HTR-8/SVneo (cell line): ENCODE data around the gene ORAI2.
"Not testable (repeated sequence)": the region's sequence is repeated elsewhere in the genome, so short reads cannot be mapped to it uniquely, and the experiment has no call there.

ENCODE experiments used
- DNase-seq: peaks from one replicate; pipeline ENCODE4 v3.0.0; 2011; ENCODE audit warnings: low spot score, mixed read lengths; ENCODE audit not compliant: insufficient read length
- FAIRE-seq: peaks from 2 replicates; lab custom pipeline; 2011; peaks lifted over from hg19 to GRCh38; lab: Jason Lieb, UNC

Gene ORAI2

DNA sequence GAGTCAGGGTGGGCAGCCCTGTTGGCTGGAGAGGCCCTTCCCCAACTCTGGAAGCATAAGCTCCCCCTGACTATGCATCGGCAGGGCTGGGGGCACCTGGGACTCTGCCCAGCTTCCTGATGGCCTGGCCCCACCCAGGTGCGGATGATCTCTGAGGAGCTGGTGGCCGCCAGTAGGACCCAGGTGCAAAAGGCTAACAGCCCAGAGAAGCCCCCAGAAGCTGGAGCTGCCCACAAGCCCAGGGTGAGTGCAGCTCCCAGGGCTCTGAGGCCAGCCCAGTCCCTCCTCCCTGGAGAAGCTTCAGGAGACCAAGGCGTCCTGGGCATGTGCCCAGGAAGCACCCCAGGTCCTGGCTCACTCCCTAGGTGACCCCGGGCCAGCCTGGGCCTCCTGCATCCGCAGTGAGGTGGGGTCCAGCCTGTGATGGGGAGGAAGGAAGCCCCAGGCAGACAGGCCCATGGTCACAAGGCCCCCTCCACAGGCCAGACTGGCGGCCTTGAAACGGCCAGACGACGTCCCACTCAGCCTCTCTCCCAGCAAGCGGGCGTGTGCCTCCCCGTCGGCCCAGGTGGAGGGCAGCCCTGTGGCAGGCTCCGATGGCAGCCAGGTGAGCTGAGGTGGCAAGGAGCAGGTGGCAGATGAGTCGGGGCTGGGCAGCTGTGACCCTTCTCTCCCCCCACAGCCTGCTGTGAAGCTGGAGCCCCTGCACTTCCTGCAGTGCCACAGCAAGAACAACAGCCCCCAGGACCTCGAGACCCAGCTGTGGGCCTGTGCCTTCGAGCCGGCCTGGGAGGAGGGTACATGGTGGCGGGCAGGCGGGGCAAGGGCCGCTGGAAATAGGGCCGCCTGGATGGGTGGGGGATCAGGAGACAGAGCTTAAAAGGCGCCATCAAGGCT is 34.5 kb downstream of the ORAI2 start:
- no peak for FAIRE-seq
- no peak for DNase-seq

DNA sequence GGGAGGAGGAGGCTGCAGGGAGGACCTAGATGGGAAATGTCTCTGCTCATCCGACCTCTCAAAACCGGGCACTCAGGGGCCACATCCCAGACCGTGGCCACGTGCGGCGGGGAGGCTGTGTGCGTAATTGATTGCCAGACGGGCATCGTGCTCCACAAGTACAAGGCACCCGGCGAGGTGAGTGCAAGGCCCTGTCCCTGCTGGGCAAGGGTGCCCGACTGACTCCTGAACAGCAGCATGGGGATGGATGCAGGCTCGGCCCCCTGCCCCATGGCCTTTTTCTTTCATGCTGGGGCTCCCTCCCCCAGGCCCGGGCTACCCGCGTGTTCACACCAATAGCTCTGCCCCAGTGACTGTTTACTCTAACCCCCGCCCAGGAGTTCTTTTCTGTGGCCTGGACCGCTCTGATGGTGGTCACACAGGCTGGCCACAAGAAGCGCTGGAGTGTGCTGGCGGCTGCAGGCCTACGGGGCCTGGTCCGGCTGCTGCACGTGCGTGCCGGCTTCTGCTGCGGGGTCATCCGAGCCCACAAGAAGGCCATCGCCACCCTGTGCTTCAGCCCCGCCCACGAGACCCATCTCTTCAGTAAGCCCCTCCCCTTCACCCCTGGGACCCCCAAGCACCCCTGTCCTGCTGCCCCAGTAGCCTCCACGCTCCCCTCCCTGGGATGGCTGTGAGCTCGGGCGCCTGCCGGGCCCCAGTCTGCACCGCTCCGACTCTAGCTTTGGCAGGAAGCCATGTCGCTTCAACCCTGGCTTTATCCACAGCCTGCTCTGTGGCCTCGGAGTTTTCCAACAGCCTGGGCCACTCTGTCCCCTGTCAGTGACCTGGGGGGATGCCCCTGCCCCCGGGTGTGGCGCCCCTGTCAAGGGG is 35.3 kb downstream of the ORAI2 start:
- DNase-seq (no peak), FAIRE-seq (no peak)

DNA sequence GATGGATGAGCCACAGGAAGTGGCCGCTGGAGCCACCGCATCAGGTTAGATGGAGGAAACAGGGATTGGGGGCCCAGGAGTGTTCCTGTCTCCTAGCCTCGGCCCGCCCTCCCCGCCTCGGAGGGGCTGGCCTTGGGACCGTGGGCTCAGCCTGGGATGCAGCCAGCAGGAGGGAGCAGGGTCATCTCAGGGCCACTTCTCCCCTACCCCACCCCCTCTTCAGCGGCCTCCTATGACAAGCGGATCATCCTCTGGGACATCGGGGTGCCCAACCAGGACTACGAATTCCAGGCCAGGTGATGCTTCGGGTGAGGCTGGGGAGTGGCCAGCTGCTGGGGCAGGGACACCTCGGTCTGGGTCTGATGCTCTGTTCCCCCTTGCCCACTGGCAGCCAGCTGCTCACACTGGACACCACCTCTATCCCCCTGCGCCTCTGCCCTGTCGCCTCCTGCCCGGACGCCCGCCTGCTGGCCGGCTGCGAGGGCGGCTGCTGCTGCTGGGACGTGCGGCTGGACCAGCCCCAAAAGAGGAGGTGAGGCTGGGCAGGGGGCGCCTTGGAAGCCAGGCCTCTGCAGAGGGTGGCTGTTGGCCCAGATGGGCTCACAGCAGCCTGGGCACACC is 36.1 kb downstream of the ORAI2 start:
- no peak for FAIRE-seq
- DNase-seq: no peak

DNA sequence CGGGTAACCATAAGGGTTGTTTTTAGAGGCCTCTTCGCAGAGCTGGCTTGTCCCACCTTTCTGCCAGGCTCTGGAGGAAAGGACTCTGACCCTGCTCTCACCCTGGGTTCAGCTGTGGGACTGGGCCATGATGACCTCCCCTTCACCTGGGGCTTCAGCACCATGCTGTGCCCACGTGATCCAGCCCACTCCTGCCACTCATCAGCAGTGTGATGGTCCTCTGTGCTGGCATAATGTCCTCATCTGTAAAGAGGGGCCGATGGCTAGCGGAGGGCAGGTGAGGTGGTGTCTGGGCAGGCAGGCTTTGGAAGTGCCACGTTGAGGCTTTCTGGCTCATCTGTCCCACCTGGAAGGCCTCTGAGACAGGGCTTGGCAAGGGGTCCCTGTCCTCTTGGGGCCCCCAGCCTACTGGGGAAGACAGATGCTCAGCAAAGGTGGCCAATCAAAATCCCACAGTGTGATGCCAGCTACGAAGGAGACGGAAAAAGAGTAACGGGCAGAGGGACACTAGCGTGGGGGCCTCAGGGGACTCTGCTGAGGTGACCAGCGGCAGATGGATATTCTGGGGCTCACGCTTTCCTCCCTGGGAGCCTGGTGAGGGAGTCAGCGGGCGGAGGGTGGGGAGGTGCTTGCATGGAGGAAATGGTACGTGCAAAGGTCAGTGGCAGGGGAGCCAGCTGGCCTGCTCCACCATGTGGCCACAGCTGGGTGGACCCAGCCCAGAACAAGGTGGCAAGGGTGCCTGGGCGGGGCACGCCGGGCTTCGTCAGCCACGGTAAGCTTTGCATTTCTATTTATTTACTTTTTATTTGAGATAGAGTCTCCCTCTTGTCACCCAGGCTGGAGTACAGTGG is 36.8 kb downstream of the ORAI2 start:
- DNase-seq (no peak), FAIRE-seq (no peak)

DNA sequence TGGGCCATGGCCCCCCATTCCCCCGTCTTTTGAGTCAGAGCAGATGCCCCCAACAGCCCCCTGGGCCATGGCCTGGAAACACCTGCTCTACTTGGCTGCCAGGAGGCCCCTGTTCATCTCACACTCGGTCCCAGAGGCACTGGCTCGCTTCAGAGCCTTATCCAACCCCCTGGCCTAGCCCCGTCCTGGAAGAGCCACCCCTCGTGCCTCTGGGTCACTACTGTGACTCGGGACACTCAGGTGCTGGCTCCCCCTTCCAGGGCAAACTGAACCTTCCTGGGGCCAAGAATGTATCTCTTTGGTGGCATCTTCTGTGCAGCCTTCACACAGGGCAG is 38.4 kb downstream of the ORAI2 start:
- FAIRE-seq (no peak), DNase-seq (no peak)

DNA sequence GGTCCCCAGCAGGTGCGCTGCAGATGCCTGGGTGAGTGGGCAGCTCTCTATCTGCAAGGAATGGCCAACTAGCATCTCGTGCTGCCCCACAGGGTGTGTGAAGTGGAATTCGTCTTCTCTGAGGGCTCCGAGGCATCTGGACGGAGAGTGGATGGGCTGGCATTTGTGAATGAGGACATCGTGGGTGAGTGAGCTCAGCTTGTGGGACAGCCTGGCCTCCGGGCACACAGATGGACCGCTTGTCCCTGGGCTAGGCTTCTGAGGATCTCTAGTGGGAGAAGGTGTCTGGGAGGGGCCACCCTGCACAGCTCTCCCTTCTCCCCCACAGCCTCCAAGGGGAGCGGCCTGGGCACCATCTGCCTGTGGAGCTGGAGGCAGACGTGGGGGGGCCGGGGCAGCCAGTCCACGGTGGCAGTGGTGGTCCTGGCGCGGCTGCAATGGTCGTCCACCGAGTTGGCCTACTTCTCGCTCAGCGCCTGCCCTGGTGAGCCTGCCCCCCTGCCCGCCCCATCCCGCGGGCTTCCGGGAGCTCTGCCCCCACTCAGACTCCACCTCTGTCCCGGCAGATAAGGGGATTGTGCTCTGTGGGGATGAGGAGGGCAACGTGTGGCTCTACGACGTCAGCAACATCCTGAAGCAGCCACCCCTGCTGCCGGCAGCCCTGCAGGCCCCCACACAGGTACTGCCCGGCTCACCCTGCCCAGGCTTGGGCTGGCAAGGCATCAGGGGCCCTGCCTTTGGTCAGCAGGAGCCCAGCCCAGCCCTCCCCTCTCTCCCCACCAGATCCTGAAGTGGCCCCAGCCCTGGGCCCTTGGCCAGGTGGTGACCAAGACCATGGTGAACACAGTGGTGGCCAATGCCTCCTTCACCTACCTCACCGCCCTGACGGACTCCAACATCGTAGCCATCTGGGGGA is 39.0 kb downstream of the ORAI2 start:
- DNase-seq (no peak), FAIRE-seq (no peak)

DNA sequence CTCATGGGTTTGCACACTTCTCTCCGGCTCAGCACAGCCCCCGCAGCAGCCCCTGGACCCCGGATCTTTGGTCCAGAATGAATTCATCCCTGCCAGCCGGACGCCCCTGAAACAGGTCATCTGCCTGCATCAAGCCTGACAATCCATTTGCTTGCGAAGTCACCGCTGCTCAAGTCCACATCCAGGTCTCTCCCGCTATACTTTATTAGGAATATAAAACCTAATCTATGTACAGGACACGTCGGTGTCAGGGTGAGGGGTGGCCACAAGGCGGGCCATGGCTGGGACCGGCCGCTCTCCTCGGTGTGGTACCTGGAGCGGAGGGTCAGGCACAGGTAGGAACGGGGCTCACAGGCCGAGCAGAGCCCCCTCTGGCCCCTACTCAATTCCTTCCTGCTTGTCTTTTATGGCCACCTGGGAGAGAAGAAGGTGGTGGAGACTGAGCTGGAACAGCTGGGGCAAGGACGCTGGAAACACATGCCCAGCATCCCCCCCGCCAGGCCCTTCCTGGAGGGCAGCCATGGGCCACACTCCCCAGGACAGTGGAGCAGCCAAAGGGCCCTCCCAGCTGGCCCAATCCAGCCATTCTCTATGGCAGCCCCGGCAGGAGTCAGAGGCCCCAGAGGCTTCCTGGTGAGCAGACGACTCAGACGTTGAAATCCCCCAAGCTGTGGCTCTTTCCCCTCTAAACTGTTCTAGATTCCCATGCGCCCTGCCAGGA is 40.1 kb downstream of the ORAI2 start:
- no peak for DNase-seq
- FAIRE-seq: no peak

DNA sequence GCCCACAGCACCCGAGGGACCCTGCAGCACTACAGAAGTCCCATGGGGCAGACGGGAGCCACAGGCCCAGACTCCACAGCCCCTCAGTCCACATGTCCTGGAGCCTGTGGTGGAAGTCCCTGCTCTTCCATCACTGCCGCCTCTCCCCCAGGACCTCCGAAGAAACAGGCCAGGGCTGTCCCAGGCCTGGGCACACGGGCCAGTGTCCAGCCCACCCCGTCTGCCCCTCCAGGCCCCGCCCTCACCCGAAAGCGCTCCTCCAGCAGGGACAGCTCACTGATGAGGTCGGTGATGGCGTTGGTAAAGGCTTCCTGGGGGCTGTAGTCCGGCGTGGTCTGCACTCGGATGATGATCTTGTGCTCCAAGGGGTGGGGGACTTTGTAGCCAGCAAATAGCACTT is 40.7 kb downstream of the ORAI2 start:
- not testable (repeated sequence) for FAIRE-seq, DNase-seq

DNA sequence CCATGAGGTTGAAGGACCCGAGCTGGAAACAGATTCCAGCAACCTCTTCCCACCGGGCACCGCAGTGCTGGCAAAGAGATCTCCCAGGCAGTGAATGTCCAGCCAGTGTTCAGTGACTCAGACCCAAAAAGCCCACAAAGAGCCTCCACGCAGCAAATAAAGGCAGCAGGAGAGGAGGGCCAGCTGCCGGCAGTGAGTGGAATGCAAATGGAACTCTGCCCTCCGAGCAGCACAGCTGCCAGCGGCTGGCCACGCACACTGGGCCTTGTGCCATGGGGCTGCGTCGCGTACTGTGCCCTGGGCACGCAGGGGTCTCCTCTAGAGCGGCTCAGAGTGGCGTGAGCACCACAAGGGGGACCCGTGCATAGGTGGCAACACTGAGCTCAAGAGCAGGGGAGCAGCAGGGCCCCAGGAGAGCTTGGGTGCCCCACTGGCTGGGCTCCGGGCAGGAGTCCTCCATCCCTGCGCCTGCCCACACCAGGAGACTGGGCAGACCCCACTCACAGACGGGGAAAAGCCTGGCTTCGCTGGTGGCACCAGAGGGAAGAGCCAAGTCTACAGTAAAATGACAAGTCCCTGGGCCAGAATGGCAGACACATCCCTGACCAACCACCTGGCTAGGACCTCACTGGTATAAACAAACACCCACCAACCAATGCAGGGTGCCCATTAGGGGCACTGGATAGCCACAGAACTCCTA is 41.5 kb downstream of the ORAI2 start:
- FAIRE-seq, DNase-seq: not testable (repeated sequence)

DNA sequence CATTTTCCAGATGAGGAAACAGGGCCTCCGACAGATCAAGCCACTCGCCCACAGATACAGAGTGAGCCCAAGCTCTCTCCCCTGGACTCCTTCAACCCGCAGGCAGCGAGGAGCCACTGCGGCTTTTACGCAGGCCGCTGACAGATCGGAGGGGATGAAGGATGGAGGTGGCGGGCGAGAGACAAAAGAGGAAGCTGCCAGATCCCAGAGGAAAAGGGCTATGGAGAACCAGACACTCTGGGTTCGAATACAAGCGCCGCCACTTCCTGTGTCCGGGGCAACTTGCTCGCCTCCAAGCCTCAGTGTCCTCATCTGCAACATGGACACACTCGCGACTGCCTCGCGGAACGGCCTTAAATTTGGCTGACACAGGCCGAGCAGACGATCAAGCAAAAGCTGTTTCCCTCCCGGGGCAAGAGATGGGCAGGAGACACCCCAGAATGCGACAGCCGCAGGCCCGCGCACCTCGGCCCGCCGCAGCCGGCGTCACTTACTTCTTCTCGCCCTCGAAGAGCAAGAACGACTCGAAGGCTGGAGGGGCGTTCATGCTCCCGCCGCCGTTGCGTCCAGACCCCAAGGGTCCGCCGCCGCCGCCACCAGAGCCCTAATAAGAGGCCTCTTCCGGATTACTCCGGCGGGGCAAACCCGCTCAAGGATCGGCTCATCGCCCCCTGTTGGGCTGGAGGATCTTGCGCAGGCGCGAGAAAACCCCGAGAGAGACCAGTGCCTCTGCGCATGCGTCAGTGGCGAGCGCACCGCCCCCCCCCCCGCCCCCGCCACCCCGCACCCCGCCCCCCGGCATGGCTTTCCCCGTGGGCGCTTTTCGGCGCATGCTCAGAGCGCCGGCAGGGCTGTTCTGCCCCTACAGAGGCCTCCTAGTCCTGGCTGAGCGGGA is 45.2 kb downstream of the ORAI2 start, which contains the start of gene POLR2J:
Gene POLR2J (minus strand): TSS at position 609 of the 895 bp plus-strand sequence. CDS start 62 bp downstream, at position 547.
- not testable (repeated sequence) for FAIRE-seq, DNase-seq

DNA sequence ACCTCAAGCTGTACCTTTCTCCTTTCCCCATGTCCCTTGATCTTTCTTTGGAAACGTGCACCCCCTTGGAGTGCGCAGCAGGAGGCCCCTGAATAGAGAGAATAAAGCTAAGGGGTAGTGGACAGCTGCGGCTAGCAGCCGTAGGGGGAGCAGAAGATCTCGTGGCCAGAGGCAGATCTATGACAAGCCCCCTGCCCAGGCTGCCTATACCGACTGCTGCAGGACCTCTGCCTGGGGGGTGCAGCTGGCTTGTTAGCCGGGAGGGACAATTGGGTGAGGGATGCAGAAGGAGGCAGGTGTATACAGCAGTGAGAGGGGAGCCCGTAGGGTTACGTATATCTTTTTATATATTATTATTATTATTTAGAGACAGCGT is 45.8 kb downstream of the ORAI2 start:
- FAIRE-seq, DNase-seq: not testable (repeated sequence)

DNA sequence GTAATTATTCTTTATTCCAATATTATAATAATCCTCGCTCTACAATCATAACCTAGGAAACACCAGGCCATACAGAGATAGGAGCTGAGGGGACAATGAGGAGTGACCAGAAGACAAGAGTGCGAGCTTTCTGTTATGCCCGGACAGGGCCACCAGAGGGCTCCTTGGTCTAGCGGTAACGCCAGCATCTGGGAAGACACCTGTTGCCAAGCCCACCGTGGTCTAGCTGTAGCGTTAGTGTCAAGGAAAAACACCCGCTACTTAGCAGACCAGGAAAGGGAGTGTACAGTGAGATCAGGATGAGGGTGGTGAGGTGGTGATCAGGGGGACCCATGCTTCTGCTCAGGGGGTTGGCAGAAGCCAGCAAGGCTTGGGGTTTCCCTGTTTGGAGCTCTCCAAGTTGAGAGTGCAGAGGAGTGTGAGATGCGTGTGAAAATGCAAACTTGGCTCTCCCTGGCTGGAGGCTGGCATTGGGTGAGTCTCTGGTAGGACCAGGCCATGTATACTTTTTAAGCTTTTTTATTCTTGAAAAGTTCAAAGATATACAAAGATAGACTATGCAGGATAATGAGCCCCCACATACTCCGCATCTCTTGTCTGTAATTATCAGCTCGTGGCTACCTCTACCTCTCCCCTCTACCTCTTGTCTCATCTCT is 46.7 kb downstream of the ORAI2 start:
- not testable (repeated sequence) for DNase-seq, FAIRE-seq

DNA sequence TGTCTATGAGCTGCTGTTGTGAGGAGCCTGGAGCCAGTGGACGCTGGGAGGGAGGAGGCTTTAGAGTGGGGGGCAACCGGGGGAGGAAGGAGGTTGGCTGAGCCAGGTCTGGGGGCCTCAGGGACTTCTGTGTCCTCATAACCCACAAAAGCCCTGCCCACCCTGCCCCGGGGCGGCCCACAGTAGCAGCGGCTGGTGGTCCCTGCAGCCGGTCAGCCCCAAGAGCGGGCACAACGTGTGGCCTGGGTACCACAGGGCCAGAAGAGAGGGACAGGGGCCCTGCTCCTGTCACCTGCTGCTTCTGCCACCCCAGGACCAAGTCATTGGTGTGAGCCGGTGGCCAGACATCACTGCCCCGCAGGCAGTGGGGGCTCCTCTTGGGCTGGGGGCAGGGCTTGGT is 48.6 kb downstream of the ORAI2 start:
- DNase-seq, FAIRE-seq: not testable (repeated sequence)

DNA sequence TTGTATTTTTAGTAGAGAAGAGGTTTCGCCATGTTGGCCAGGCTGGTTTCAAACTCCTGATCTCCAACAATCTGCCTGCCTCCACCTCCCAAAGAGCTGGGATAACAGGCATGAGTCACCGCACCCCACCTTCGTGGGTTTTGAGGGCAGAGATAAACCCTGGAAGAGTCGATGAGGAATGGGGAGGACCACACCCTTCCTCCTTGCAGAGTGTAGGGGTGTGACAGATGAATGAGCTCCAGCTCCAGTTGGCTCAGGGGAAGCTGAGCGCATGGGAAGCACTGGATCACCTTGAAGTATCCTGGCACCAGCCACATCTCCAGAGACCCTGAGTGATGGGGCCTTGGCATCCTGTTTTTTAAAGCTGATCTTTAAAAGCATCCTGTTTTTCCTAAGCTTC is 50.9 kb downstream of the ORAI2 start:
- not testable (repeated sequence) for FAIRE-seq, DNase-seq

DNA sequence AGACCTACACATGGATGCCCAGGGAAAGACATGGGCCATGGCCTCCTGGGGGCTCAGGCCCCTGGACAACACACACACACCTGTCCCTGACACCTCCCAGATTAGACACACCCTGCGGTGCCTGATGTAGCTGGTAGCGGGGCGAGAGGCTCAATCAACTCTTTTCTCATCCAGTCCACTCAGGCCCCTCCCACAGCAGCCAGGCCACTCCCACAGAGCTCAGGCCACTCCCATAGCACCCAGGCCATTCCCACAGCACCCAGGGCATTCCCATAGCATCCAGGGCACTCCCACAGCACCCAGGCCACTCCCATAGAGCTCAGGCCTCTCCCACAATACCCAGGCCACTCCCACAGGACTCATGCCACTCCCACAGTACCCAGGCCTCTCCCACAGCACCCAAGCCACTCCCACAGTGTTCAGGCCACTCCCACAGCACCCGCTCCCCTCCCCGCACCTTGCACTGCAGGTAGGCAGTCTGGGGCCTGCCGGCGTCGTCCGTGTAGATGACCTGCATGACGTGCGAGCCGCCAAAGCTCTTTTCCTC is 57.2 kb downstream of the ORAI2 start:
- not testable (repeated sequence) for DNase-seq, FAIRE-seq
